SU-DHL-6 (cell line): ENCODE results near the gene GFM2.

Experiments used
- EZH2phosphoT487 ChIP-seq: fragments of 200-600 bp; sonication (generic), shearing (Covaris generic); conservative IDR thresholded peaks from 2 replicates; pipeline ENCODE4 v1.6.1; 2018; ENCODE audit warnings: mild to moderate bottlenecking, antibody characterized with exemption, low read length, moderate library complexity, mixed read lengths
- TF ChIP-seq, protein P1 (sequence below): fragments of 200-600 bp; sonication (generic); IDR thresholded peaks from one replicate; pipeline ENCODE4 v1.5.1; 2017; ENCODE audit warnings: antibody characterized with exemption, mild to moderate bottlenecking, low read length, moderate library complexity; ENCODE audit not compliant: insufficient read depth, poor library complexity, severe bottlenecking

GRCh38 chr5:74684900-74685851 lies 81.7 kb downstream of the GFM2 start, which contains the start of gene HEXB:
- TF ChIP-seq, protein P1, sequence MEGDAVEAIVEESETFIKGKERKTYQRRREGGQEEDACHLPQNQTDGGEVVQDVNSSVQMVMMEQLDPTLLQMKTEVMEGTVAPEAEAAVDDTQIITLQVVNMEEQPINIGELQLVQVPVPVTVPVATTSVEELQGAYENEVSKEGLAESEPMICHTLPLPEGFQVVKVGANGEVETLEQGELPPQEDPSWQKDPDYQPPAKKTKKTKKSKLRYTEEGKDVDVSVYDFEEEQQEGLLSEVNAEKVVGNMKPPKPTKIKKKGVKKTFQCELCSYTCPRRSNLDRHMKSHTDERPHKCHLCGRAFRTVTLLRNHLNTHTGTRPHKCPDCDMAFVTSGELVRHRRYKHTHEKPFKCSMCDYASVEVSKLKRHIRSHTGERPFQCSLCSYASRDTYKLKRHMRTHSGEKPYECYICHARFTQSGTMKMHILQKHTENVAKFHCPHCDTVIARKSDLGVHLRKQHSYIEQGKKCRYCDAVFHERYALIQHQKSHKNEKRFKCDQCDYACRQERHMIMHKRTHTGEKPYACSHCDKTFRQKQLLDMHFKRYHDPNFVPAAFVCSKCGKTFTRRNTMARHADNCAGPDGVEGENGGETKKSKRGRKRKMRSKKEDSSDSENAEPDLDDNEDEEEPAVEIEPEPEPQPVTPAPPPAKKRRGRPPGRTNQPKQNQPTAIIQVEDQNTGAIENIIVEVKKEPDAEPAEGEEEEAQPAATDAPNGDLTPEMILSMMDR: no peak
- no peak for TF ChIP-seq EZH2phosphoT487
